Activated CD8-positive, alpha-beta memory T cell treated with anti-CD3 and anti-CD28 coated beads, Interleukin-2, amount 50 U/mL, for 1 hour (primary cell): Measurements from ENCODE around the gene IL17C.

Source experiments
- DNase-seq: peaks from one replicate; pipeline ENCODE4 v3.0.0-alpha.2; 2020; ENCODE audit errors: extremely low read depth

The IL17C gene

GRCh38 chr16:88610080-88610479, 28.3 kb upstream of the IL17C start:
- DNase-seq: no peak

- DNase-seq: no peak
These were observed 27.2 kb upstream of the IL17C start for GRCh38 chr16:88610909-88611812.

GRCh38 chr16:88613293-88613692, 25.1 kb upstream of the IL17C start:
- no peak for DNase-seq

- no peak for DNase-seq
These were observed 24.2 kb upstream of the IL17C start for GRCh38 chr16:88613911-88614817.

GRCh38 chr16:88614818-88615580, 23.4 kb upstream of the IL17C start:
- no peak for DNase-seq

- DNase-seq: no peak
These were observed 22.1 kb upstream of the IL17C start for GRCh38 chr16:88616320-88616719.

GRCh38 chr16:88616736-88617135, 21.6 kb upstream of the IL17C start:
- DNase-seq: no peak

- DNase-seq: no peak
These were observed 20.9 kb upstream of the IL17C start for GRCh38 chr16:88617268-88618031.

- no peak for DNase-seq
These were observed 20.0 kb upstream of the IL17C start for GRCh38 chr16:88618182-88618955.

- no peak for DNase-seq
These were observed 19.3 kb upstream of the IL17C start for GRCh38 chr16:88618956-88619667.

- peak; percentile 81 for DNase-seq
These were observed 18.2 kb upstream of the IL17C start for GRCh38 chr16:88619859-88620815.

GRCh38 chr16:88622125-88622524, 16.2 kb upstream of the IL17C start:
- DNase-seq: no peak

GRCh38 chr16:88622866-88623265, 15.5 kb upstream of the IL17C start:
- DNase-seq: no peak

- DNase-seq: no peak
These were observed 14.5 kb upstream of the IL17C start for GRCh38 chr16:88623858-88624257.

GRCh38 chr16:88624481-88624880, 13.9 kb upstream of the IL17C start:
- DNase-seq: no peak

GRCh38 chr16:88624977-88625576, 13.3 kb upstream of the IL17C start:
- no peak for DNase-seq

- DNase-seq: no peak
These were observed 11.7 kb upstream of the IL17C start for GRCh38 chr16:88626646-88627045.
